Measurements from ENCODE around the gene PNPLA6. TPM values are rescaled to one million over a fixed set of nuclear protein-coding genes. Genes with fewer than 3 reads are reported as not detected.

PNPLA6 gene
- total and polyA plus RNA-seq, 2 of the 13 experiments (the other 11 are each of a cell fraction or from before 2014, with no cell fraction given) = 24.9 to 28.2 TPM

DNA sequence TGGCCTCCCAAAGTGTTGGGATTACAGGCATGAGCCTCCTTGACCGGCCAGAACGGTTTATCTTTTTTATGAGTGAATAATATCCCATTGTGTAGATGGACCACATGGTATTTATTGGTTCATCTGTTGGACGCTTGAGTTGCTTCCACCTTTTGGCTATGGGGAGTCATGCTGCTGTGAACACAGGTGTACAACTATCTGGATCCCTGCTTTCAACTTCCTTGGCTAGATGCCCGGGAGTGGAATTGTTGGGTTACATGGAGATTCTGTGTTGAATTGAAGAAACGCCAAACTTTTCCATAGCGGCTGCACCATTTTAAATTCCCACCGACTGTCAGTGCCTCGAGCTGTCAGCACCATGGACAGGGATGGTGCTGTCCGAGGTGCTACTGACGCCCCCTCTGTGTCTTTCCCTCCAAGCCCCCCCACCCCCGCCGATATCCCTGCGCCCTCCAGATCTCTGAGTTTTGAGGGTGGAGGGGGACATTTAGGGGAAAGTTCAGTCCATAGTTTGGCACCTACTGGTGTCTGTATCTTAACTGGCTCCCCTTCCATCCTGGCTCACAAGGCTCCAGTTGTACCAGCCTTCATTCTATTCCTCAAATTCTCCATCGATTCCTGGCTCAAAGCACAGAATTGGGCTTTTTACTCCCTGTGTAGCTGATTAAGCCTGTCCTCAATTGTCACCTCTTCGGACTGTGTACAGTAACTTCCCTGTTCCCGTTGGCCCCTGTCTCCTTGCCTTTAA lies 27.3 kb downstream of the PNPLA6 start (continued):
- TF ChIP-seq, protein P1, sequence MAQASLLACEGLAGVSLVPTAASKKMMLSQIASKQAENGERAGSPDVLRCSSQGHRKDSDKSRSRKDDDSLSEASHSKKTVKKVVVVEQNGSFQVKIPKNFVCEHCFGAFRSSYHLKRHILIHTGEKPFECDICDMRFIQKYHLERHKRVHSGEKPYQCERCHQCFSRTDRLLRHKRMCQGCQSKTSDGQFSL (CRISPR knock-in tag; IDR thresholded peaks at IDR 0.05) = peak; percentile 90
- TF ChIP-seq HNRNPL (IDR thresholded peaks at IDR 0.05; ENCODE audit: low read depth, low read length) (no peak), ZNF746 (CRISPR knock-in tag; IDR thresholded peaks at IDR 0.05) (peak; percentile 75; the same call in 1 of the 2 replicates), ZNF589 (CRISPR knock-in tag; conservative IDR thresholded peaks at IDR 0.05) (peak; percentile 96; the same call in 1 of the 2 replicates), DPF2 (CRISPR knock-in tag; IDR thresholded peaks at IDR 0.05; ENCODE audit: borderline replicate concordance, low read depth) (no peak), FIP1L1 (IDR thresholded peaks at IDR 0.05; ENCODE audit: borderline replicate concordance, insufficient read depth, low read depth, low read length) (no peak), ZBTB21 (CRISPR knock-in tag; IDR thresholded peaks at IDR 0.05) (peak; percentile 87; the same call in 1 of the 2 replicates), PAX8 (CRISPR knock-in tag; IDR thresholded peaks at IDR 0.05; ENCODE audit: borderline replicate concordance) (peak; percentile 93; the same call in 1 of the 2 replicates), ZNF549 (CRISPR knock-in tag; IDR thresholded peaks at IDR 0.05) (0 out of 2 replicates have a peak, but pooled peaks have one; percentile 38), HNRNPH1 (optimal IDR thresholded peaks at IDR 0.05; ENCODE audit: low read depth, low read length) (no peak), MTA3 (CRISPR knock-in tag; IDR thresholded peaks at IDR 0.05) (peak; percentile 93; the same call in 1 of the 2 replicates), ZNF569 (CRISPR knock-in tag; IDR thresholded peaks at IDR 0.05; ENCODE audit: borderline replicate concordance) (no peak), SSRP1 (CRISPR knock-in tag; IDR thresholded peaks at IDR 0.05) (no peak), ZKSCAN8 (CRISPR knock-in tag; IDR thresholded peaks at IDR 0.05; ENCODE audit: borderline replicate concordance) (peak; percentile 94)
- TF ChIP-seq, protein P2, sequence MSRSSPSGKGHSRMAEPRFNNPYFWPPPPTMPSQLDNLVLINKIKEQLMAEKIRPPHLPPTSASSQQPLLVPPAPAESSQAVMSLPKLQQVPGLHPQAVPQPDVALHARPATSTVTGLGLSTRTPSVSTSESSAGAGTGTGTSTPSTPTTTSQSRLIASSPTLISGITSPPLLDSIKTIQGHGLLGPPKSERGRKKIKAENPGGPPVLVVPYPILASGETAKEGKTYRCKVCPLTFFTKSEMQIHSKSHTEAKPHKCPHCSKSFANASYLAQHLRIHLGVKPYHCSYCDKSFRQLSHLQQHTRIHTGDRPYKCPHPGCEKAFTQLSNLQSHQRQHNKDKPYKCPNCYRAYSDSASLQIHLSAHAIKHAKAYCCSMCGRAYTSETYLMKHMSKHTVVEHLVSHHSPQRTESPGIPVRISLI (CRISPR knock-in tag; IDR thresholded peaks at IDR 0.05; ENCODE audit: borderline replicate concordance) = no peak
- TF ChIP-seq, protein P3, sequence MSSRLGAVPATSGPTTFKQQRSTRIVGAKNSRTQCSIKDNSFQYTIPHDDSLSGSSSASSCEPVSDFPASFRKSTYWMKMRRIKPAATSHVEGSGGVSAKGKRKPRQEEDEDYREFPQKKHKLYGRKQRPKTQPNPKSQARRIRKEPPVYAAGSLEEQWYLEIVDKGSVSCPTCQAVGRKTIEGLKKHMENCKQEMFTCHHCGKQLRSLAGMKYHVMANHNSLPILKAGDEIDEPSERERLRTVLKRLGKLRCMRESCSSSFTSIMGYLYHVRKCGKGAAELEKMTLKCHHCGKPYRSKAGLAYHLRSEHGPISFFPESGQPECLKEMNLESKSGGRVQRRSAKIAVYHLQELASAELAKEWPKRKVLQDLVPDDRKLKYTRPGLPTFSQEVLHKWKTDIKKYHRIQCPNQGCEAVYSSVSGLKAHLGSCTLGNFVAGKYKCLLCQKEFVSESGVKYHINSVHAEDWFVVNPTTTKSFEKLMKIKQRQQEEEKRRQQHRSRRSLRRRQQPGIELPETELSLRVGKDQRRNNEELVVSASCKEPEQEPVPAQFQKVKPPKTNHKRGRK (CRISPR knock-in tag; IDR thresholded peaks at IDR 0.05) = no peak
- TF ChIP-seq, protein P4, sequence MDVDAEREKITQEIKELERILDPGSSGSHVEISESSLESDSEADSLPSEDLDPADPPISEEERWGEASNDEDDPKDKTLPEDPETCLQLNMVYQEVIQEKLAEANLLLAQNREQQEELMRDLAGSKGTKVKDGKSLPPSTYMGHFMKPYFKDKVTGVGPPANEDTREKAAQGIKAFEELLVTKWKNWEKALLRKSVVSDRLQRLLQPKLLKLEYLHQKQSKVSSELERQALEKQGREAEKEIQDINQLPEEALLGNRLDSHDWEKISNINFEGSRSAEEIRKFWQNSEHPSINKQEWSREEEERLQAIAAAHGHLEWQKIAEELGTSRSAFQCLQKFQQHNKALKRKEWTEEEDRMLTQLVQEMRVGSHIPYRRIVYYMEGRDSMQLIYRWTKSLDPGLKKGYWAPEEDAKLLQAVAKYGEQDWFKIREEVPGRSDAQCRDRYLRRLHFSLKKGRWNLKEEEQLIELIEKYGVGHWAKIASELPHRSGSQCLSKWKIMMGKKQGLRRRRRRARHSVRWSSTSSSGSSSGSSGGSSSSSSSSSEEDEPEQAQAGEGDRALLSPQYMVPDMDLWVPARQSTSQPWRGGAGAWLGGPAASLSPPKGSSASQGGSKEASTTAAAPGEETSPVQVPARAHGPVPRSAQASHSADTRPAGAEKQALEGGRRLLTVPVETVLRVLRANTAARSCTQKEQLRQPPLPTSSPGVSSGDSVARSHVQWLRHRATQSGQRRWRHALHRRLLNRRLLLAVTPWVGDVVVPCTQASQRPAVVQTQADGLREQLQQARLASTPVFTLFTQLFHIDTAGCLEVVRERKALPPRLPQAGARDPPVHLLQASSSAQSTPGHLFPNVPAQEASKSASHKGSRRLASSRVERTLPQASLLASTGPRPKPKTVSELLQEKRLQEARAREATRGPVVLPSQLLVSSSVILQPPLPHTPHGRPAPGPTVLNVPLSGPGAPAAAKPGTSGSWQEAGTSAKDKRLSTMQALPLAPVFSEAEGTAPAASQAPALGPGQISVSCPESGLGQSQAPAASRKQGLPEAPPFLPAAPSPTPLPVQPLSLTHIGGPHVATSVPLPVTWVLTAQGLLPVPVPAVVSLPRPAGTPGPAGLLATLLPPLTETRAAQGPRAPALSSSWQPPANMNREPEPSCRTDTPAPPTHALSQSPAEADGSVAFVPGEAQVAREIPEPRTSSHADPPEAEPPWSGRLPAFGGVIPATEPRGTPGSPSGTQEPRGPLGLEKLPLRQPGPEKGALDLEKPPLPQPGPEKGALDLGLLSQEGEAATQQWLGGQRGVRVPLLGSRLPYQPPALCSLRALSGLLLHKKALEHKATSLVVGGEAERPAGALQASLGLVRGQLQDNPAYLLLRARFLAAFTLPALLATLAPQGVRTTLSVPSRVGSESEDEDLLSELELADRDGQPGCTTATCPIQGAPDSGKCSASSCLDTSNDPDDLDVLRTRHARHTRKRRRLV (CRISPR knock-in tag; IDR thresholded peaks at IDR 0.05) = peak; percentile 93

All from HepG2 (cell line).